ENCODE results near the gene TGFBRAP1. TPM values are rescaled to one million over a fixed set of nuclear protein-coding genes. Genes with fewer than 3 reads are reported as not detected.

The TGFBRAP1 gene
- total and polyA plus RNA-seq, 9 of the 15 experiments (the other 6 are each of a cell fraction or from before 2014, with no cell fraction given), result 3.7 to 18.0 (median 11.0) TPM

DNA sequence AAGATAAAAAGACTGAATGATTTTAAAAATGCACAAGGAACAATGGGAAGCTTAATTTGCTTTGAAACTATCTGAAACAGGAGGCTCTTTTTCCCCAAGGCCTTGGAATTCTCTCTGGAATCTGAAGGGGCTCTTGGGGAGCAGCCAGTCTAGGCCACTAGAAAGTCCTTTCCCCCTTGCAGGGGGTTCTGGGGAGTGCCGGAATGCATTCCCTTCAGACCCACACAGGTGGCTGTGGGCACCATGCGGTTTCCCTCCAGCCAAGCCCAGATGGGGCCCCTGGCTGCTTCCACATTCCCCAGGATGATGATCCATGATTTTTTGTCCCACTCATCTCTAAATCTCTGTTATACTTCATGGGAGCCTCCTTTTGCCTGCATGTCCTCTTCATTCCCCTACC lies 77.3 kb downstream of the TGFBRAP1 start:
- H3K27ac ChIP-seq (ENCODE audit: extremely low read depth, low read depth, low read length), result no peak overlapping the region
- DNase-seq (ENCODE audit: extremely low read depth in 1 of 4, low spot score in 3 of 4) (no peak), FAIRE-seq (no peak), ATAC-seq (no peak)
- ChIA-PET POLR2A (interaction anchor here (0.6 kb wide), 1 partner anchor 55 kb away, joined by 3 read pairs; no protein-coding TSS in a partner anchor), CTCF (ENCODE audit: low intra/inter-chr PET ratio) (no interaction called here)
- no TSS peak for BruUV-seq (replicated peaks)
- no peak overlapping the region for H2AFZ ChIP-seq (ENCODE audit: low read depth, low read length)
- no peaks in the 10 kb centered on the region for H4K20me1 ChIP-seq (replicated peaks; ENCODE audit: control insufficient read depth, insufficient read depth, low read length)
- in situ Hi-C loops (cut with MboI) (no loop called here), intact Hi-C loops (cut with micrococcal nuclease) (no loop called here)
- no peaks in the 10 kb centered on the region for H3K36me3 ChIP-seq (ENCODE audit: control insufficient read depth, insufficient read depth, low read length)
- H3K4me1 ChIP-seq (replicated peaks in 1 of 2; ENCODE audit: control insufficient read depth in 2 of 2, insufficient read depth in 2 of 2, low read length in 2 of 2), result peaks cover 0 to 7% of the 10 kb centered on the region in 2 experiments; a peak in 4 of 5 replicates
- H3K4me3 ChIP-seq, result no peak overlapping the region
- WGBS (ENCODE audit: insufficient coverage, low coverage, missing lambda C conversion rate), result 7% methylated on average over 2 of the region's 2 CpGs
- no peak overlapping the region for H3K4me2 ChIP-seq (ENCODE audit: insufficient read depth, low read length)
- no peaks in the 10 kb centered on the region for H3K79me2 ChIP-seq (ENCODE audit: control insufficient read depth, insufficient read depth, low read length)
- H3K27me3 ChIP-seq (ENCODE audit: control insufficient read depth in 2 of 2, insufficient read depth in 2 of 2, low read length in 2 of 2), result peaks cover 11 to 31% of the 10 kb centered on the region in 2 experiments; a peak in 4 of 5 replicates
- H3K9me3 ChIP-seq (replicated peaks; ENCODE audit: control insufficient read depth, insufficient read depth, low read depth, low read length), result no peaks in the 10 kb centered on the region; the same call in 1 of the 2 replicates
- H3K9me1 ChIP-seq (ENCODE audit: control insufficient read depth, insufficient read depth, low read length), result no peaks in the 10 kb centered on the region
- no peak overlapping the region for H3K9ac ChIP-seq (ENCODE audit: insufficient read depth in 1 of 2, low read depth in 2 of 2, low read length in 2 of 2)
- no peak for TF ChIP-seq NFE2L1 (tag; IDR thresholded peaks at IDR 0.05; ENCODE audit: borderline replicate concordance, low read depth)
- TF ChIP-seq ZNF76 (CRISPR knock-in tag; IDR thresholded peaks at IDR 0.05; ENCODE audit: borderline replicate concordance), result no peak
- no peak for TF ChIP-seq NR1H2 (CRISPR knock-in tag; IDR thresholded peaks at IDR 0.05)
- no peak for TF ChIP-seq MNT (conservative IDR thresholded peaks at IDR 0.05)
- no peak for TF ChIP-seq SRSF7 (optimal IDR thresholded peaks at IDR 0.05; ENCODE audit: low read depth, low read length)
- TF ChIP-seq, protein P1, sequence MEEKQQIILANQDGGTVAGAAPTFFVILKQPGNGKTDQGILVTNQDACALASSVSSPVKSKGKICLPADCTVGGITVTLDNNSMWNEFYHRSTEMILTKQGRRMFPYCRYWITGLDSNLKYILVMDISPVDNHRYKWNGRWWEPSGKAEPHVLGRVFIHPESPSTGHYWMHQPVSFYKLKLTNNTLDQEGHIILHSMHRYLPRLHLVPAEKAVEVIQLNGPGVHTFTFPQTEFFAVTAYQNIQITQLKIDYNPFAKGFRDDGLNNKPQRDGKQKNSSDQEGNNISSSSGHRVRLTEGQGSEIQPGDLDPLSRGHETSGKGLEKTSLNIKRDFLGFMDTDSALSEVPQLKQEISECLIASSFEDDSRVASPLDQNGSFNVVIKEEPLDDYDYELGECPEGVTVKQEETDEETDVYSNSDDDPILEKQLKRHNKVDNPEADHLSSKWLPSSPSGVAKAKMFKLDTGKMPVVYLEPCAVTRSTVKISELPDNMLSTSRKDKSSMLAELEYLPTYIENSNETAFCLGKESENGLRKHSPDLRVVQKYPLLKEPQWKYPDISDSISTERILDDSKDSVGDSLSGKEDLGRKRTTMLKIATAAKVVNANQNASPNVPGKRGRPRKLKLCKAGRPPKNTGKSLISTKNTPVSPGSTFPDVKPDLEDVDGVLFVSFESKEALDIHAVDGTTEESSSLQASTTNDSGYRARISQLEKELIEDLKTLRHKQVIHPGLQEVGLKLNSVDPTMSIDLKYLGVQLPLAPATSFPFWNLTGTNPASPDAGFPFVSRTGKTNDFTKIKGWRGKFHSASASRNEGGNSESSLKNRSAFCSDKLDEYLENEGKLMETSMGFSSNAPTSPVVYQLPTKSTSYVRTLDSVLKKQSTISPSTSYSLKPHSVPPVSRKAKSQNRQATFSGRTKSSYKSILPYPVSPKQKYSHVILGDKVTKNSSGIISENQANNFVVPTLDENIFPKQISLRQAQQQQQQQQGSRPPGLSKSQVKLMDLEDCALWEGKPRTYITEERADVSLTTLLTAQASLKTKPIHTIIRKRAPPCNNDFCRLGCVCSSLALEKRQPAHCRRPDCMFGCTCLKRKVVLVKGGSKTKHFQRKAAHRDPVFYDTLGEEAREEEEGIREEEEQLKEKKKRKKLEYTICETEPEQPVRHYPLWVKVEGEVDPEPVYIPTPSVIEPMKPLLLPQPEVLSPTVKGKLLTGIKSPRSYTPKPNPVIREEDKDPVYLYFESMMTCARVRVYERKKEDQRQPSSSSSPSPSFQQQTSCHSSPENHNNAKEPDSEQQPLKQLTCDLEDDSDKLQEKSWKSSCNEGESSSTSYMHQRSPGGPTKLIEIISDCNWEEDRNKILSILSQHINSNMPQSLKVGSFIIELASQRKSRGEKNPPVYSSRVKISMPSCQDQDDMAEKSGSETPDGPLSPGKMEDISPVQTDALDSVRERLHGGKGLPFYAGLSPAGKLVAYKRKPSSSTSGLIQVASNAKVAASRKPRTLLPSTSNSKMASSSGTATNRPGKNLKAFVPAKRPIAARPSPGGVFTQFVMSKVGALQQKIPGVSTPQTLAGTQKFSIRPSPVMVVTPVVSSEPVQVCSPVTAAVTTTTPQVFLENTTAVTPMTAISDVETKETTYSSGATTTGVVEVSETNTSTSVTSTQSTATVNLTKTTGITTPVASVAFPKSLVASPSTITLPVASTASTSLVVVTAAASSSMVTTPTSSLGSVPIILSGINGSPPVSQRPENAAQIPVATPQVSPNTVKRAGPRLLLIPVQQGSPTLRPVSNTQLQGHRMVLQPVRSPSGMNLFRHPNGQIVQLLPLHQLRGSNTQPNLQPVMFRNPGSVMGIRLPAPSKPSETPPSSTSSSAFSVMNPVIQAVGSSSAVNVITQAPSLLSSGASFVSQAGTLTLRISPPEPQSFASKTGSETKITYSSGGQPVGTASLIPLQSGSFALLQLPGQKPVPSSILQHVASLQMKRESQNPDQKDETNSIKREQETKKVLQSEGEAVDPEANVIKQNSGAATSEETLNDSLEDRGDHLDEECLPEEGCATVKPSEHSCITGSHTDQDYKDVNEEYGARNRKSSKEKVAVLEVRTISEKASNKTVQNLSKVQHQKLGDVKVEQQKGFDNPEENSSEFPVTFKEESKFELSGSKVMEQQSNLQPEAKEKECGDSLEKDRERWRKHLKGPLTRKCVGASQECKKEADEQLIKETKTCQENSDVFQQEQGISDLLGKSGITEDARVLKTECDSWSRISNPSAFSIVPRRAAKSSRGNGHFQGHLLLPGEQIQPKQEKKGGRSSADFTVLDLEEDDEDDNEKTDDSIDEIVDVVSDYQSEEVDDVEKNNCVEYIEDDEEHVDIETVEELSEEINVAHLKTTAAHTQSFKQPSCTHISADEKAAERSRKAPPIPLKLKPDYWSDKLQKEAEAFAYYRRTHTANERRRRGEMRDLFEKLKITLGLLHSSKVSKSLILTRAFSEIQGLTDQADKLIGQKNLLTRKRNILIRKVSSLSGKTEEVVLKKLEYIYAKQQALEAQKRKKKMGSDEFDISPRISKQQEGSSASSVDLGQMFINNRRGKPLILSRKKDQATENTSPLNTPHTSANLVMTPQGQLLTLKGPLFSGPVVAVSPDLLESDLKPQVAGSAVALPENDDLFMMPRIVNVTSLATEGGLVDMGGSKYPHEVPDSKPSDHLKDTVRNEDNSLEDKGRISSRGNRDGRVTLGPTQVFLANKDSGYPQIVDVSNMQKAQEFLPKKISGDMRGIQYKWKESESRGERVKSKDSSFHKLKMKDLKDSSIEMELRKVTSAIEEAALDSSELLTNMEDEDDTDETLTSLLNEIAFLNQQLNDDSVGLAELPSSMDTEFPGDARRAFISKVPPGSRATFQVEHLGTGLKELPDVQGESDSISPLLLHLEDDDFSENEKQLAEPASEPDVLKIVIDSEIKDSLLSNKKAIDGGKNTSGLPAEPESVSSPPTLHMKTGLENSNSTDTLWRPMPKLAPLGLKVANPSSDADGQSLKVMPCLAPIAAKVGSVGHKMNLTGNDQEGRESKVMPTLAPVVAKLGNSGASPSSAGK (IDR thresholded peaks at IDR 0.05), result no peak
- no peak for TF ChIP-seq NR4A1 (CRISPR knock-in tag; IDR thresholded peaks at IDR 0.05)
- TF ChIP-seq NR4A1 (tag; IDR thresholded peaks at IDR 0.05), result no peak
- TF ChIP-seq IRF1 (CRISPR knock-in tag; IDR thresholded peaks at IDR 0.05; ENCODE audit: borderline replicate concordance), result no peak
